GM18505 (cell line): Measurements from ENCODE around the gene AKT1.

Experiments
- ATAC-seq: cut with Tn5 transposase; IDR thresholded peaks from one replicate; pipeline ENCODE4 v1.9.1; 2021; ENCODE audit not compliant: unreplicated experiment
- POLR2A ChIP-seq: IDR thresholded peaks from 4 replicates; pipeline ENCODE4 v1.6.1; 2011; ENCODE audit warnings: borderline replicate concordance; ENCODE audit not compliant: insufficient read depth, insufficient read length; ENCODE audit errors: extremely low read depth

The AKT1 gene

GRCh38 chr14:104806625-104807465 lies 11.3 kb upstream of the AKT1 start:
- TF ChIP-seq POLR2A = no peak
- no peak for ATAC-seq

GRCh38 chr14:104805941-104806624 lies 10.5 kb upstream of the AKT1 start:
- ATAC-seq = no peak
- TF ChIP-seq POLR2A = no peak

GRCh38 chr14:104805326-104805678 lies 9.8 kb upstream of the AKT1 start:
- ATAC-seq = no peak
- TF ChIP-seq POLR2A = no peak

GRCh38 chr14:104804481-104805325 lies 9.2 kb upstream of the AKT1 start:
- no peak for TF ChIP-seq POLR2A
- ATAC-seq = no peak

GRCh38 chr14:104803912-104804410 lies 8.4 kb upstream of the AKT1 start:
- ATAC-seq = no peak
- no peak for TF ChIP-seq POLR2A

- no peak for TF ChIP-seq POLR2A
- no peak for ATAC-seq
Measured at GRCh38 chr14:104803280-104803911, 7.8 kb upstream of the AKT1 start.

GRCh38 chr14:104802394-104803184 lies 7.0 kb upstream of the AKT1 start:
- TF ChIP-seq POLR2A = no peak
- no peak for ATAC-seq

GRCh38 chr14:104801520-104802393 lies 6.2 kb upstream of the AKT1 start:
- no peak for TF ChIP-seq POLR2A
- no peak for ATAC-seq

GRCh38 chr14:104800771-104801519 lies 5.4 kb upstream of the AKT1 start, which contains the start of gene ZBTB42:
TSS of gene ZBTB42 (plus strand) at chr14:104801101. CDS start at chr14:104801198, 97 bp downstream.
- no peak for TF ChIP-seq POLR2A

GRCh38 chr14:104800015-104800770 lies 4.6 kb upstream of the AKT1 start:
- TF ChIP-seq POLR2A = peak; percentile 39
- peak; percentile 46 for ATAC-seq

More at GRCh38 chr14:104800771-104801519, 5.4 kb upstream of the AKT1 start, which contains the start of gene ZBTB42:
- ATAC-seq = peak; percentile 43

GRCh38 chr14:104799244-104800014 lies 3.9 kb upstream of the AKT1 start:
- no peak for TF ChIP-seq POLR2A
- ATAC-seq = no peak
